IMR-90 (cell line): ENCODE results near the gene MYH9.

ENCODE experiments used
- BHLHE40 ChIP-seq: fragments of 150-350 bp; IDR thresholded peaks from 2 replicates; pipeline ENCODE4 v1.6.1; 2016; ENCODE audit warnings: mild to moderate bottlenecking, low read depth, low read length
- CHD1 ChIP-seq: IDR thresholded peaks from 2 replicates; pipeline ENCODE4 v1.6.1; 2012; ENCODE audit warnings: low read depth, low read length, improper control_type of control experiment
- FOS ChIP-seq: fragments of 150-350 bp; IDR thresholded peaks from 2 replicates; pipeline ENCODE4 v1.6.1; 2016; ENCODE audit warnings: low read depth, low read length
- MAFK ChIP-seq: IDR thresholded peaks from 2 replicates; pipeline ENCODE4 v1.6.1; 2012; ENCODE audit warnings: low read depth, low read length, improper control_type of control experiment
- NFE2L2 ChIP-seq: fragments of 150-350 bp; IDR thresholded peaks from 2 replicates; pipeline ENCODE4 v1.6.1; 2016; ENCODE audit warnings: low read depth, mild to moderate bottlenecking, low read length
- POLR2A ChIP-seq: IDR thresholded peaks from 2 replicates; pipeline ENCODE4 v1.6.1; 2012; ENCODE audit warnings: mild to moderate bottlenecking, low read depth, low read length
- RFX5 ChIP-seq: IDR thresholded peaks from 2 replicates; pipeline ENCODE4 v1.8.0; 2012; ENCODE audit warnings: low read depth, mild to moderate bottlenecking, low read length, moderate library complexity
- SMC3 ChIP-seq: fragments of 150-350 bp; IDR thresholded peaks from 2 replicates; pipeline ENCODE4 v1.6.1; 2016; ENCODE audit warnings: low read depth, mild to moderate bottlenecking, antibody characterized with exemption, low read length, moderate library complexity
- TF ChIP-seq, protein P1 (sequence below): fragments of 150-350 bp; IDR thresholded peaks from 2 replicates; pipeline ENCODE4 v1.6.1; 2017; ENCODE audit warnings: mild to moderate bottlenecking, antibody characterized with exemption, low read length, low read depth
- TF ChIP-seq, protein P2 (sequence below): conservative IDR thresholded peaks from 2 replicates; pipeline ENCODE4 v1.5.1; 2012; ENCODE audit warnings: mild to moderate bottlenecking, low read depth, low read length, improper control_type of control experiment
- TF ChIP-seq, protein P3 (sequence below): fragments of 150-350 bp; IDR thresholded peaks from 2 replicates; pipeline ENCODE4 v1.6.1; 2016; ENCODE audit warnings: low read depth, mild to moderate bottlenecking, low read length, moderate library complexity, borderline replicate concordance

DNA sequence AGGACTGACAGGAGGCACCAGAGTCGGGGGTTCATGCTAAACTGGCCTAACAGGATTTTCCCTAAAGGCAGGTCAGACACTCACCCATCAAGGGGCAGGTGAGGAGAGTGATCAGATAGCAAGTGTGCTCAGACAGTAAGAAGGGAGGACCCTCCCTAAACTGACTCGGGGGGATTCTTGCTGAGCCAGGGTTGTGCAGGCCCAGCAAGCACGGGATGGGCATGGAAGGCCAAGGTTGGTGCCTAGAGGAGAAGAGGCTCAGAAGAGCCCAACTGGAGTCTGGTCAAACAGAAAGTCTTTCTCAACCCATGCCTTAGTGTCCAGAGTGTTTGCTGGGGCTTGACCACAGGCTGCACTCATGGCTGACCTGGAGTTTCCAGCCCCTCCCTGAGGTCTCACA, 141.0 kb downstream of the MYH9 start:
- TF ChIP-seq POLR2A, result no peak
- no peak for TF ChIP-seq NFE2L2
- TF ChIP-seq, protein P1, sequence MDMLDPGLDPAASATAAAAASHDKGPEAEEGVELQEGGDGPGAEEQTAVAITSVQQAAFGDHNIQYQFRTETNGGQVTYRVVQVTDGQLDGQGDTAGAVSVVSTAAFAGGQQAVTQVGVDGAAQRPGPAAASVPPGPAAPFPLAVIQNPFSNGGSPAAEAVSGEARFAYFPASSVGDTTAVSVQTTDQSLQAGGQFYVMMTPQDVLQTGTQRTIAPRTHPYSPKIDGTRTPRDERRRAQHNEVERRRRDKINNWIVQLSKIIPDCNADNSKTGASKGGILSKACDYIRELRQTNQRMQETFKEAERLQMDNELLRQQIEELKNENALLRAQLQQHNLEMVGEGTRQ, result no peak
- TF ChIP-seq, protein P2, sequence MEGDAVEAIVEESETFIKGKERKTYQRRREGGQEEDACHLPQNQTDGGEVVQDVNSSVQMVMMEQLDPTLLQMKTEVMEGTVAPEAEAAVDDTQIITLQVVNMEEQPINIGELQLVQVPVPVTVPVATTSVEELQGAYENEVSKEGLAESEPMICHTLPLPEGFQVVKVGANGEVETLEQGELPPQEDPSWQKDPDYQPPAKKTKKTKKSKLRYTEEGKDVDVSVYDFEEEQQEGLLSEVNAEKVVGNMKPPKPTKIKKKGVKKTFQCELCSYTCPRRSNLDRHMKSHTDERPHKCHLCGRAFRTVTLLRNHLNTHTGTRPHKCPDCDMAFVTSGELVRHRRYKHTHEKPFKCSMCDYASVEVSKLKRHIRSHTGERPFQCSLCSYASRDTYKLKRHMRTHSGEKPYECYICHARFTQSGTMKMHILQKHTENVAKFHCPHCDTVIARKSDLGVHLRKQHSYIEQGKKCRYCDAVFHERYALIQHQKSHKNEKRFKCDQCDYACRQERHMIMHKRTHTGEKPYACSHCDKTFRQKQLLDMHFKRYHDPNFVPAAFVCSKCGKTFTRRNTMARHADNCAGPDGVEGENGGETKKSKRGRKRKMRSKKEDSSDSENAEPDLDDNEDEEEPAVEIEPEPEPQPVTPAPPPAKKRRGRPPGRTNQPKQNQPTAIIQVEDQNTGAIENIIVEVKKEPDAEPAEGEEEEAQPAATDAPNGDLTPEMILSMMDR, result no peak
- TF ChIP-seq SMC3, result no peak
- TF ChIP-seq FOS, result no peak
- TF ChIP-seq, protein P3, sequence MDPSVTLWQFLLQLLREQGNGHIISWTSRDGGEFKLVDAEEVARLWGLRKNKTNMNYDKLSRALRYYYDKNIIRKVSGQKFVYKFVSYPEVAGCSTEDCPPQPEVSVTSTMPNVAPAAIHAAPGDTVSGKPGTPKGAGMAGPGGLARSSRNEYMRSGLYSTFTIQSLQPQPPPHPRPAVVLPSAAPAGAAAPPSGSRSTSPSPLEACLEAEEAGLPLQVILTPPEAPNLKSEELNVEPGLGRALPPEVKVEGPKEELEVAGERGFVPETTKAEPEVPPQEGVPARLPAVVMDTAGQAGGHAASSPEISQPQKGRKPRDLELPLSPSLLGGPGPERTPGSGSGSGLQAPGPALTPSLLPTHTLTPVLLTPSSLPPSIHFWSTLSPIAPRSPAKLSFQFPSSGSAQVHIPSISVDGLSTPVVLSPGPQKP, result no peak
- TF ChIP-seq MAFK, result no peak
- no peak for TF ChIP-seq BHLHE40
- no peak for TF ChIP-seq CHD1
- TF ChIP-seq RFX5, result no peak
